Esophagus squamous epithelium (tissue), 5 donors: Measurements from ENCODE around the gene CCDC102B. TPM values are rescaled to one million over a fixed set of nuclear protein-coding genes. Genes with fewer than 3 reads are reported as not detected.
A peak's percentile ranks its signal among the peaks of the same experiment; 100 is the strongest.

Experiments
- DNase-seq: peaks from one replicate; lab custom pipeline; 2025; lab: John Stamatoyannopoulos, UW
- H3K27ac ChIP-seq, 4 donors: fragments of 200-600 bp; sonication (generic); one replicate each; pipeline ENCODE4 v1.5.1; 2016 to 2019; ENCODE audit warnings: mild to moderate bottlenecking in 1 of 4
- H3K27me3 ChIP-seq, 4 donors: fragments of 200-600 bp; sonication (generic); 1 replicate in 3 of 4; 2 replicates in 1 of 4; pipeline versions ENCODE4 v1.5.1 to v1.6.0; 2017 to 2021; ENCODE audit warnings: antibody characterized with exemption in 1 of 4
- H3K36me3 ChIP-seq, 3 donors: fragments of 200-600 bp; sonication (generic); one replicate each; pipeline ENCODE4 v1.5.1; 2016 to 2019
- H3K4me1 ChIP-seq, 3 donors: fragments of 200-600 bp; sonication (generic); one replicate each; pipeline ENCODE4 v1.5.1; 2017 to 2019
- H3K4me3 ChIP-seq, 4 donors: fragments of 200-600 bp; sonication (generic); 1 replicate in 3 of 4; 2 replicates in 1 of 4; pipeline ENCODE4 v1.5.1; 2016 to 2019; ENCODE audit warnings: mild to moderate bottlenecking in 2 of 4, moderate library complexity in 1 of 4
- H3K9me3 ChIP-seq, 3 donors: fragments of 200-600 bp; sonication (generic); one replicate each; pipeline ENCODE4 v1.5.1; 2016 to 2019
- CTCF ChIP-seq, 6 experiments: fragments of 450-650 bp in 4 of 6; fragments of 200-600 bp in 2 of 6; sonication (generic) in 2 of 6; IDR thresholded peaks; one replicate each; pipeline ENCODE4 v1.5.1; 2016 to 2019; ENCODE audit warnings: antibody characterized with exemption in 6 of 6, mild to moderate bottlenecking in 4 of 6, moderate library complexity in 4 of 6
- POLR2A ChIP-seq, 4 donors: fragments of 450-650 bp; IDR thresholded peaks; one replicate each; pipeline ENCODE4 v1.6.1; 2017; ENCODE audit warnings: antibody characterized with exemption in 4 of 4, mild to moderate bottlenecking in 4 of 4, moderate library complexity in 3 of 4
- WGBS, 2 donors: methylation state at CpG; one replicate each; pipeline ENCODE4 v1.1.5; 2018; 5-methylcytosine and 5-hydroxymethylcytosine counted together
- intact Hi-C: fragments of 100-400 bp; cut with DNase I; formaldehyde crosslinking; loops from one replicate; pipeline ENCODE4 v1.15.0; 2022
- total RNA-seq, 4 donors: library from RNA; depleted of rRNA; stranded (reverse); fragments of >200 nt; gene quantifications; one replicate each; pipeline ENCODE4 v1.1.0, GENCODE V29; 2016
- donor health status: DM: yes; HTN: yes; CAD: no.

The CCDC102B gene
- total RNA-seq, 4 donors from 2014 or later: 0.27 to 3.8 (median 2.8) TPM

DNA sequence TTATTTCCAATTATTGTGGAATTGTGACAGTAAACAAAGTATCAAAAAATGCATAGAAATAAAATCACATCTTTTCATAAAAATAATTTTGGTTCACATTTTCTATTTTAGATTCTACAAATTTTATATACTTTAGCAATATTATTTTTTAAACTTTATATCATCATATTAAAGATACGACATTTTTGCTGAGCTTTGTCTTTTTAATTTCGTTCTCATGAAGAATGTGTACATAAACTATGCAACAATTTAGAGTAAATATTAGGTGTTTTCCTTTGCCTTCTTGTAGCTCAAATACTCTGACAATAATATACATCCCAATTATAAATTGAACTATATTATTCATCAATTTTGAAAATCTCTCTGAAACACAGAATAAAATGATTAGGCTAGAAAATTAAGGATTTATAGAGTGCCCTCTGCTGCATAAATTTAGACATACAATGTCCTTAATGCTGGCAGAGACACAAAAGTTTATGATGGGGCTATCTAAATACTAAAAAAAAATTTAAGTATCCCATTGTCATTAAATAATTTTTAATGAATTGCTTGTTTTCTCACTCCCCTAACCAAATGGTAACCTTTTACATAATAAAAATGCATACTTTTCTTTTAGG lies 45.7 kb downstream of the CCDC102B start:
- H3K27me3 ChIP-seq: no peaks in the 10 kb centered on the region
- H3K27ac ChIP-seq: no peak overlapping the region
- no peaks in the 10 kb centered on the region for H3K9me3 ChIP-seq
- H3K4me1 ChIP-seq: peaks cover 0 to 8% (median 0%) of the 10 kb centered on the region in 3 donors
- H3K36me3 ChIP-seq: no peaks in the 10 kb centered on the region
- TF ChIP-seq POLR2A (IDR thresholded peaks at IDR 0.05) (no peak), CTCF (IDR thresholded peaks at IDR 0.05) (no peak)
- WGBS, 2 donors: 55 to 84% methylated on average over 2 of the region's 2 CpGs
- H3K4me3 ChIP-seq: no peak overlapping the region
- DNase-seq: no peak
- intact Hi-C loops: no loop called here

- Histone ChIP-seq H3K9me3 (no peaks in the 10 kb centered on the region), H3K36me3 (no peaks in the 10 kb centered on the region), H3K27ac (no peak overlapping the region), H3K27me3 (no peaks in the 10 kb centered on the region), H3K4me3 (no peak overlapping the region), H3K4me1 (no peaks in the 10 kb centered on the region)
- intact Hi-C loops: no loop called here
- TF ChIP-seq POLR2A (IDR thresholded peaks at IDR 0.05): no peak
- peak in 4 of 6 experiments; percentile 24 to 59 (median 32) for TF ChIP-seq CTCF (IDR thresholded peaks at IDR 0.05)
- 37 to 45% methylated on average over 3 of the region's 3 CpGs for WGBS, 2 donors
- DNase-seq: no peak
Observed at GRCh38 chr18:68847219-68847837, 49.4 kb downstream of the CCDC102B start.

DNA sequence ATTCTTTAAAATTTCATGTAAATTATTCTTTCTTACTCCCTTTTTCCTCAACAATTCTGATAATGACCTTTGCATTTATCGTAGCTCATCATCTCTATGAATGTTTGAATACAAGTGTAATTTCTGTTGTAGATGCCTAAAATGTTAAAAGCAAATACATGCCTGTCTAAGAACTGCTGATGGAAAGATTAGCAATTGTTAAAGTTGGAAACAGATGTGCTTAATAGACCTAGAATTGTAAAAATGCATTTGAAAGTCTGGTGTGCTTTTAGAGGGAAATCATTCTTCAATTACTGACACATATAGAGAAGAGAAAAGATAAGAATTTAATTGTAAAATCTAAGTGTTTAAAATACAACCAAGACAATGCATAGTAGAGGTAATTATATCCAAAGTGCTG lies 50.4 kb downstream of the CCDC102B start:
- Histone ChIP-seq H3K27me3 (no peaks in the 10 kb centered on the region), H3K36me3 (no peaks in the 10 kb centered on the region), H3K4me1 (no peaks in the 10 kb centered on the region), H3K4me3 (no peak overlapping the region), H3K27ac (no peak overlapping the region), H3K9me3 (no peaks in the 10 kb centered on the region)
- no peak for TF ChIP-seq POLR2A (IDR thresholded peaks at IDR 0.05)
- no peak for TF ChIP-seq CTCF (IDR thresholded peaks at IDR 0.05)
- WGBS, 2 donors: 62 to 69% methylated on average over 1 of the region's 1 CpG
- intact Hi-C loops: no loop called here
- DNase-seq: no peak

DNA sequence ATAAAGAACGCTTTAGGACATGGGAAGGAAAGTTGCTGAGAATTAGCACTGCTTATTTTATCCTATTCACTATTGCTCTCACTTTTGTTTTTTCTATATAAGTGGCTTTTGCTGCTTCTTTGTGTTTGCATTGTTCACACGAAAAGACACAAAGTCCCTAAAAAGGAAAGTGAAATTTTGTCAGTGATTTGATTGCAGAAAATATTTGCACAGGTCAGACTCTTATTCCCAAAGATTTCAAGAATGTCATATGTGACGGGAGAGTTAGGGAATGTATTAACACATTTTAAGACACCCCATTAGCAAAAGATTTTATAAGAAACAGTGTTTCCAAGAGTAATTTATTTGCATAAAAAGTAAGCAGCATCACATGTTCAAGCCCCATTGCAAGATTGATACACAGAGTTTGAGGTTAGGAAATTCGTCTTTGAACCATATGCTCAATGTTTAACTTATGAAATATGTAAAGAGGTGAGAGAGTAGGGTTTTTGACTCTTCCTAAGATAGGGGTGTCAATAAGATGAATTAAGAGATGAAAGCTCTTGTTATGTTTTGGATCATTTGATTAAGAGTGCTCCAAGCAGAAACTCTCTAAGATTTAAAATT lies 57.0 kb downstream of the CCDC102B start:
- no peaks in the 10 kb centered on the region for H3K9me3 ChIP-seq
- TF ChIP-seq POLR2A (IDR thresholded peaks at IDR 0.05): no peak
- no peak for TF ChIP-seq CTCF (IDR thresholded peaks at IDR 0.05)
- WGBS, 2 donors: 47 to 48% methylated on average over 4 of the region's 4 CpGs
- DNase-seq: no peak
- no peak overlapping the region for H3K4me3 ChIP-seq
- no peaks in the 10 kb centered on the region for H3K36me3 ChIP-seq
- intact Hi-C loops: no loop called here
- no peak overlapping the region for H3K27ac ChIP-seq
- H3K27me3 ChIP-seq: no peaks in the 10 kb centered on the region
- H3K4me1 ChIP-seq: no peaks in the 10 kb centered on the region

DNA sequence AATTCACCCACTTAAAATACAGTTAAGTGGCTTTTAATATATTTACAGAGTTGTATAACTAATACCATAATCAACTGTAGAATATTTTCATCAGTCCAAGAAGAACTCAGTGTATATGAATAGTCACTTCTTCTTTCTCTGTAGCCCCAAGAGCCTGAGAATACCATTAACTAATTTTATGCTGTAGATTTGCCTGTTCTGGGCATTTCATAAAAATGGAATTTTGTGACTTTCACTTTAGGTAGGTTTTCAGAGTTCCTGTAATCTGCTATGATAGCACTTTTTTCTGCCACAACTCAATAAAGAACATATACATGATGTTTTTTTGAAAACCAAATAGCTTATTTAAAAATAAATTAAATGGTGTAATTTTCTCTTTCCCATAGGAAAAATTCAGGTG lies 57.6 kb downstream of the CCDC102B start:
- no peak overlapping the region for H3K27ac ChIP-seq
- H3K4me3 ChIP-seq: no peak overlapping the region
- H3K4me1 ChIP-seq: no peaks in the 10 kb centered on the region
- no peaks in the 10 kb centered on the region for H3K36me3 ChIP-seq
- H3K27me3 ChIP-seq: no peaks in the 10 kb centered on the region
- no peak for DNase-seq
- intact Hi-C loops: no loop called here
- no peaks in the 10 kb centered on the region for H3K9me3 ChIP-seq
- TF ChIP-seq POLR2A (IDR thresholded peaks at IDR 0.05): no peak
- no peak for TF ChIP-seq CTCF (IDR thresholded peaks at IDR 0.05)
